LNCaP clone FGC (cell line): ENCODE data around the gene HYAL1.

ENCODE experiments used
- DNase-seq: peaks from one replicate; pipeline ENCODE4 v3.0.0-alpha.2; 2011; ENCODE audit warnings: low read depth
- H3K4me3 ChIP-seq: 2 replicates; pipeline ENCODE4 v1.5.1; 2011; ENCODE audit warnings: mild to moderate bottlenecking, low read depth, low read length, control low read depth
- CTCF ChIP-seq: IDR thresholded peaks from 2 replicates; pipeline ENCODE4 v1.5.1; 2012; ENCODE audit warnings: mild to moderate bottlenecking; ENCODE audit not compliant: control insufficient read depth, insufficient read depth; ENCODE audit errors: extremely low read depth

HYAL1 gene

GRCh38 chr3:50322115-50322385 lies 18.7 kb upstream of the HYAL1 start:
- DNase-seq = no peak
- TF ChIP-seq CTCF = no peak
- peak overlapping the region; percentile 95 for H3K4me3 ChIP-seq

- no peak for DNase-seq
- peak; percentile 59 for TF ChIP-seq CTCF
- peak overlapping the region; percentile 95 for H3K4me3 ChIP-seq
These were observed 18.2 kb upstream of the HYAL1 start for GRCh38 chr3:50321336-50322114.

GRCh38 chr3:50320853-50321335 lies 17.5 kb upstream of the HYAL1 start:
- DNase-seq = no peak
- H3K4me3 ChIP-seq = peak overlapping the region; percentile 95
- no peak for TF ChIP-seq CTCF

GRCh38 chr3:50319894-50320625 lies 16.7 kb upstream of the HYAL1 start:
- peak overlapping the region; percentile 95 for H3K4me3 ChIP-seq
- 0 out of 2 replicates have a peak, but pooled peaks have one; percentile 17 for TF ChIP-seq CTCF
- no peak for DNase-seq

GRCh38 chr3:50319181-50319893 lies 16.0 kb upstream of the HYAL1 start:
- no peak for DNase-seq
- TF ChIP-seq CTCF = no peak
- H3K4me3 ChIP-seq = no peak overlapping the region

GRCh38 chr3:50318615-50319014 lies 15.2 kb upstream of the HYAL1 start:
- TF ChIP-seq CTCF = no peak
- no peak for DNase-seq
- H3K4me3 ChIP-seq = no peak overlapping the region
